Esophagus (tissue), 2 donors: ENCODE data around the gene CEMP1. TPM values are rescaled to one million over a fixed set of nuclear protein-coding genes. Genes with fewer than 3 reads are reported as not detected.
A peak's percentile ranks its signal among the peaks of the same experiment; 100 is the strongest.
"Not testable (repeated sequence)": the region's sequence is repeated elsewhere in the genome, so short reads cannot be mapped to it uniquely, and the experiment has no call there.

Experiments
- H3K27ac ChIP-seq, 2 donors: one replicate each; pipeline ENCODE4 v1.5.1; 2013; ENCODE audit warnings: low read depth in 2 of 2, mild to moderate bottlenecking in 2 of 2, inconsistent platforms in 1 of 2, low read length in 1 of 2, moderate library complexity in 1 of 2
- H3K27me3 ChIP-seq, 2 donors: one replicate each; pipeline ENCODE4 v1.6.1; 2013; ENCODE audit warnings: low read length in 2 of 2, control low read depth in 1 of 2, mild to moderate bottlenecking in 1 of 2; ENCODE audit not compliant: insufficient read depth in 2 of 2, control insufficient read depth in 1 of 2
- H3K36me3 ChIP-seq, 2 donors: one replicate each; pipeline ENCODE4 v1.6.1; 2013; ENCODE audit warnings: low read length in 1 of 2; ENCODE audit not compliant: control insufficient read depth in 2 of 2, insufficient read depth in 2 of 2
- H3K4me1 ChIP-seq, 2 donors: one replicate each; pipeline ENCODE4 v1.6.1; 2013; ENCODE audit warnings: low read length in 1 of 2; ENCODE audit not compliant: control insufficient read depth in 2 of 2, insufficient read depth in 2 of 2
- H3K4me3 ChIP-seq, 2 donors: one replicate each; pipeline ENCODE4 v1.5.1; 2013; ENCODE audit warnings: low read length in 2 of 2, mild to moderate bottlenecking in 2 of 2, low read depth in 1 of 2, moderate library complexity in 1 of 2
- H3K9me3 ChIP-seq, 2 donors: one replicate each; pipeline ENCODE4 v1.6.1; 2013; ENCODE audit warnings: mild to moderate bottlenecking in 2 of 2, low read depth in 1 of 2, low read length in 1 of 2, moderate library complexity in 1 of 2; ENCODE audit not compliant: control insufficient read depth in 2 of 2, insufficient read depth in 1 of 2
- WGBS, 2 donors: extraction: QIAGEN DNeasy Blood & Tissue Kit; methylation state at CpG; one replicate each; pipeline ENCODE4 v1.1.7; 2013; 5-methylcytosine and 5-hydroxymethylcytosine counted together
- polyA plus RNA-seq, 2 donors: library from polyadenylated mRNA; stranded (reverse); fragments of 200-250 nt; gene quantifications; one replicate each; pipeline ENCODE4 v1.2.3, GENCODE V29; 2013
- donor health status: healthy with polysubstance abuse.
- donor health status: Bipolar disorder and iron deficiency.

The CEMP1 gene
- under 1 TPM; 0.18 to 0.55 TPM for polyA plus RNA-seq

GRCh38 chr16:2531371-2531695 lies at the start of gene CEMP1:
TSS of gene CEMP1 (minus strand) at chr16:2531408. CDS start at chr16:2531073, 335 bp downstream.
- 8 to 13% methylated on average over 11 of the region's 11 CpGs for WGBS, 2 donors
- H3K36me3 ChIP-seq, result peaks cover 3 to 39% of the 10 kb centered on the region in 2 donors
- peak within 1 kb of the TSS; percentile 97 for H3K27ac ChIP-seq
- no peaks in the 10 kb centered on the region for H3K9me3 ChIP-seq
- H3K4me3 ChIP-seq, result peak within 1 kb of the TSS; percentile 55 to 63
- H3K4me1 ChIP-seq, result peaks cover 4 to 14% of the 10 kb centered on the region in 2 donors
- no peaks in the 10 kb centered on the region for H3K27me3 ChIP-seq

- H3K9me3 ChIP-seq, H3K4me1 ChIP-seq, H3K27me3 ChIP-seq, H3K27ac ChIP-seq, H3K4me3 ChIP-seq: not testable (repeated sequence)
- WGBS, 2 donors, result no CpG with 5 or more reads among the region's 21 CpGs
- H3K36me3 ChIP-seq, result peaks cover 0 to 12% of the 10 kb centered on the region in 2 donors
Measured at GRCh38 chr16:2580818-2581217, 49.6 kb upstream of the CEMP1 start.

- H3K4me3 ChIP-seq, H3K4me1 ChIP-seq, H3K36me3 ChIP-seq, H3K9me3 ChIP-seq, H3K27me3 ChIP-seq, H3K27ac ChIP-seq: not testable (repeated sequence)
- 46 to 62% methylated on average over 6 of the region's 11 CpGs for WGBS, 2 donors
Measured at GRCh38 chr16:2580143-2580542, 48.9 kb upstream of the CEMP1 start.

DNA sequence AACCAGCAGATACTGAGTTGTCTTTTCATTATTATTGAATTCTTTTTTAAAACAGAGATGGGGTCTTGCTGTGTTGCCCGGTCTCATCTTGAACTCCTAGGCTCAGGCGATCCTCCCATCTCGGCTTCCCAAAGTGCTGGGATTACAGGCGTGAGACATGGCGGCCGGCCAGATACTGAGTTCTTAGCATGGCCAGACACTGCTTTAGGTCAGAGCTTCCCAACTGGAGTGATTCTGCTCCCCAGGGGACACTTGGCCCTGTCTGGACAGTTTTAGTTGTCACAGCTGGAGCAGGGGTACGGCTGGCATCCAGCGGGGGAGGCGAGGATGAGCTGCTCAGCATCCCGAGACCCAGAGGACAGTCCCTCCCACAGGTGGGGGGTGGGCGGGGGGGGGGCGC lies 47.7 kb upstream of the CEMP1 start:
- H3K4me1 ChIP-seq, H3K9me3 ChIP-seq, H3K27ac ChIP-seq, H3K27me3 ChIP-seq, H3K4me3 ChIP-seq, H3K36me3 ChIP-seq: not testable (repeated sequence)
- WGBS, 2 donors, result 83 to 100% methylated on average over 2 to 3 of the region's 12 CpGs

DNA sequence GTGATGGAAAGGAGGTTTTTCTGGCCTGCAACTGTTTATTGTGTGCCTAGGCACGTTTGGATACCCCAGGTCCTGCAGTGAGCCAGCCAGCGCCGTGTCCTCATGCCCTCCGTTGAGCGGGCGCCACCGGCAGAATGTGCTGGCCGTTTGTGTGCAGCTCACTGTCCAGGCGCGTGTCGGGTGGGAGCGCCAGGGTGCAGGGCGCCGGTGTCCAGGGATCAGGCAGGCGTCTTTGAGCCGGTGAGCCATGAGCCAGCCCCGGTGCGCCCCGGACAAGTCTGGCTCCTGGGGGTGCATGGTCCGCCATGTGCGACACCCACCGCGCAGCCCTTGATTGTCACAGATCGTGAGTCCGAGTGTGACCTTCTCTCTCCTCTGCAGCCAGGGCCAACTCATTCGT lies 45.8 kb upstream of the CEMP1 start:
- H3K27ac ChIP-seq, H3K36me3 ChIP-seq, H3K9me3 ChIP-seq, H3K4me1 ChIP-seq, H3K27me3 ChIP-seq, H3K4me3 ChIP-seq: not testable (repeated sequence)
- WGBS, 2 donors, result 96% methylated on average over 12 to 19 of the region's 26 CpGs

DNA sequence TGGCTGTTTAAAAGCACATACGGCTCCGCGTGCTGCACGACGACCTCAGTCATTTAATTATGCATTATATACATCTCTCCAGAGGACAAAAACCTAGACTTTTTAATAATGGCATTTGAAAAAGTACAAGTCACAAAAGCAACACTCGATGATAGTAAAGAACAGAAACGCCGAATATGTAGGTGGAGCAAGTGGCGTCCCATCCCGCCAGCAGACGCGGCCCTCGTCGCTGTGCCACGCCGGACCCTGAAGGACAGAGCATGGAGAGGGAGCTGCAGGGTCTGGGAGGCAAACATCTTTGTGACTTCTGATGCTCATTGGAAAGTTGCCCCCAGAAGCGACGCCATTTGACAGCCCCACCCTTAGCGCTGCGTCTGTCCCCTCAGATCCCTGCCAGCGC lies 44.6 kb upstream of the CEMP1 start:
- H3K27ac ChIP-seq, H3K9me3 ChIP-seq, H3K4me1 ChIP-seq, H3K27me3 ChIP-seq, H3K36me3 ChIP-seq, H3K4me3 ChIP-seq: not testable (repeated sequence)
- WGBS, 2 donors, result 93 to 95% methylated on average over 11 to 13 of the region's 21 CpGs

DNA sequence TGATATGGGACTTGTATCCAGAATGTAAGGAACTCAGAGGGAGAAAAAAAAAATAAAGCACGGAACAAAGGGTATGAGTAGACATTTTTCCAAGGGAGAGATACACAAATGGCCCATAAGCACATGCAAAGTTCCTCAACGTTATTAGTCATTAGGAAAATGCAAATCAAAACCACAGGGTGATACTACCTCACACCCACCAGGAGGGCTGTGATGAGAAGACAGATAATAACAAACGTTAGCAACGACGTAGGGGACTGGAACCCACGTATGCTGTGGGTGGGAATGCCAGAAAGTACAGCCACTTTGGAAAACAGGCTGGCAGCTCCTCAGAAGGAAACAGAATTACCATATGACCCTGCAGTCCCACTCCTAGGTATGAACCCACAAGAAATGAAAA lies 41.5 kb upstream of the CEMP1 start:
- H3K27ac ChIP-seq, H3K4me1 ChIP-seq, H3K9me3 ChIP-seq, H3K27me3 ChIP-seq, H3K4me3 ChIP-seq, H3K36me3 ChIP-seq: not testable (repeated sequence)
- WGBS, 2 donors, result no CpG with 5 or more reads among the region's 6 CpGs

- not testable (repeated sequence) for H3K36me3 ChIP-seq, H3K9me3 ChIP-seq, H3K4me3 ChIP-seq, H3K27me3 ChIP-seq, H3K27ac ChIP-seq, H3K4me1 ChIP-seq
- no CpG with 5 or more reads among the region's 11 CpGs for WGBS, 2 donors
Measured at GRCh38 chr16:2568573-2568972, 37.4 kb upstream of the CEMP1 start.

DNA sequence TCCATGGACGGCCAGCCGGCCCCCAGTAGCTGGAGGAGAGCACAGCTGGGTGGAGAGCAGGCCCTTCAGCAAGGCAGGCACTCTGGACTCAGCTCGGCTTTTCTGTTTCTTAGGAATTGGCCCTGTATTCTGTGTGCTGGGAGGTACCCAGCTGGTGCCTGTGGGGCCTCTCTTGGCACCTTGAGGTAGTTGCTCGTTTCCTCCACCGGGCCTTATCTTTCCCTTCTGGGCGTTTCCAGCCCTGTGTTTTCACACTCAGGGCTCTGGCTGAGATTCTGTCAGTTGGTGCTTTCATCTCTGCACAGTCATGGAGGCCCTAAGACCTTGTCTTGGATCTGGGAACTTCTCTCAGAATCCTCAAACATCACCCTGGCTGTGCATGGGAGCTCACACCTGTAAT lies 36.3 kb upstream of the CEMP1 start:
- H3K9me3 ChIP-seq, H3K36me3 ChIP-seq, H3K4me1 ChIP-seq, H3K4me3 ChIP-seq, H3K27ac ChIP-seq, H3K27me3 ChIP-seq: not testable (repeated sequence)
- WGBS, 2 donors, result no CpG with 5 or more reads among the region's 6 CpGs

DNA sequence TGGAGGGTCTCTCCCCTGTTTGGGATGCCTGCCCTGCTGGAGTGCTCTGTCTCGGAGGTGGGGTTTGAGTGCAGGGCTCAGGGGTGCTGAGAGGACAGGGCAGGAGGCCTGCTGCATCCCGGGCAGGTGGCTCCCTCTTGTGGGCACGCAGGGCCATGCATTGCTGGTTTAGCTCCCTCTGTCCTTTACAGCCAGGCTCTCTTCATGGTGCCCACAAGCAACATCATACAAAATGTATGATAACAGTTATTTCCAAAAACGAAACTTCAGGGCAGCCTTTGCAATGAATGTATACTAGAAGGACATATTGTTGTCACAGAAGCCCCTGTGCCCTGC lies 29.6 kb upstream of the CEMP1 start:
- H3K27me3 ChIP-seq, H3K27ac ChIP-seq, H3K9me3 ChIP-seq, H3K36me3 ChIP-seq, H3K4me1 ChIP-seq, H3K4me3 ChIP-seq: not testable (repeated sequence)
- 8% methylated on average over 2 of the region's 4 CpGs; no CpG with 5 or more reads in 1 of the 2 donors for WGBS, 2 donors
